Stimulated activated CD4-positive, alpha-beta T cell treated with anti-CD3 and anti-CD28 coated beads, TNF-alpha, amount 100 ng/mL, for 1 hour (primary cell): ENCODE data around the gene MAZ.
"Not testable (repeated sequence)": the region's sequence is repeated elsewhere in the genome, so short reads cannot be mapped to it uniquely, and the experiment has no call there.

Experiments
- DNase-seq, 3 donors: peaks; one replicate each; pipeline ENCODE4 v3.0.0-alpha.2; 2020; ENCODE audit warnings: low read depth in 3 of 3, low spot score in 1 of 3

The MAZ gene

DNA sequence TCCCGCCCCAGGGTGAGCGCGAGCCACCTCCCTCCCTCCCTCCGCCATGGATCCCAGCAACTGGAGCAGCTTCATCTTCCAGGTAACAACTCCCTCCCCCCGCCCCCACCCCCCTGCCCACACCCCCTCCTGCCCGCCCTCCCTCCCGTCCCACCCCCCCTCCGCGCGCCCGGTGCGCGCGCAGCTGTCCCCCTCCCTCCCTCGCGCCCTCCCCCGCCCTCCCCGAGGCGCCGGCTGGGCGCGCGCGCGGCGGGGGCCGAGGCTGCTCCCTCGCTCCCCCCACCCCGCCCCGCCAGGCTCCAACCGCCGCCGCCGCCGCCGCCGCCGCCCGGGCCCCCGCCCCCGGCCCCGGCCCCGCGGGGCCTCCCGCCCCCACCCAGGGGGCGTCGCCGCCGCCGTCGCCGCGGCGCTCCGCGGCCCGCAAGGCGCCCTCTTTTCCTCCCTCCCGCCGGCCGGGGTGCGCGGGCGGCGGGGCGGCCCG is at the start of gene MAZ:
Gene MAZ (plus strand): TSS at position 431 of the 481 bp plus-strand sequence. CDS start 173 bp downstream, outside the sequence.
- peak in 1 of 3 donors; percentile 73 for DNase-seq

DNA sequence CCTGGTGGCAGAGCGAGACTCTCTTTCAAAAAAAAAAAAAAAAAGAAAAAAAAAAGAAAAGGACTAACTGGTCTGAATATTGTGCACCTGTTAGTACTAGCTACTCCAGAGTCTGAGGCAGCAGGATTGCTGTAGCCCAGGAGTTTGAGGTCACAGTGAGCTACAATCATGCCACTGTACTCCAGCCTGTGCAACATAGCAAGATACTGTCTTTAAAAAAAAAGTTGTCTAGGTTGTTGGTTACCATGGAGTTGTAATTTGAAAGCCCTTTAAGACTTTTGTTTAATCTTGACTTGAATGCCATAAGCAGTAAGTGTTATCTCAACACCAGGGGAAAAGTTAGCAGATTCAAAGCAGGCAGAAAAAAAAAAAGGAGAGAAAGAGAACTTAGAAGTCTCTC is 49.7 kb upstream of the MAZ start:
- DNase-seq = no peak

DNA sequence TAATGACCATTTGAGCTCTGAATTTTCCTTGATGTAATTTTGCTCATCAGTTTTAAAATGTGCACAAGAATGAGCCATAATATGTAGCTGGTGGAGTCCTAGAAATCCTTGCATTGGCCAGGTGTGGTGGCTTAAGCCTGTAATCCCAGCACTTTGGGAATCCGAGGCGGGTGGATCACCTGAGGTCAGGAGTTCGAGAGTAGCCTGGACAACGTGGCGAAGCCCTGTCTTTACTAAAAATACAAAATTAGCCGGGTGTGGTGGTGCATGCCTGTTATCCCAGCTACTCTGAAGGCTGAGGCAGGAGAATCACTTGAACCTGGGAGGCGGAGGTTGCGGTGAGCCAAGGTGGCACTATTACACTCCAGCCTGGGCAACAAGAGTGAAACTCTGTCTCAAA is 49.2 kb upstream of the MAZ start:
- not testable (repeated sequence) for DNase-seq

DNA sequence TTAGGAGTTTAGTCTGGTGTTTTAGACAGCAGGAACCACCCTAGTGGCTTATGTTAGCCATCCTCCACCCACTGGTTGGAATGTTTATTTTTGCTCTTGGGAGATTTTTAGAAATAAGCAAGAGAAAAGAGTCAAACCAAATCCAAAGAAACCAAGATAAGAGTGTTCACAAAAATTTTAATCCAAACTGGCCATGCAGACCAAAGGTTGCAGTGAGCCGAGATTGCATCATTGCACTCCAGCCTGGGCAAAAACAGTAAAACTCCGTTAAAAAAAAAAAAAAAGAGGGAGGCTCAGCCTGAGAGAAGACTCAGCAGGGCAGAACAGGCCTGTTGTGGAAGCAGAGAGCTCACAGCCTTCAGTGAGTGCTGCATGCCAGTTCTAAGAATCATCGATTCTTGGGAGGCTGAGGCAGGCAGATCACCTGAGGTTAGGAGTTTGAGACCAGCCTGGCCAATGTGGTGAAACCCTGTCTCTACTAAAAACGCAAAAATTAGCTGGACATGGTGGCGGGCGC is 48.3 kb upstream of the MAZ start:
- no peak for DNase-seq

DNA sequence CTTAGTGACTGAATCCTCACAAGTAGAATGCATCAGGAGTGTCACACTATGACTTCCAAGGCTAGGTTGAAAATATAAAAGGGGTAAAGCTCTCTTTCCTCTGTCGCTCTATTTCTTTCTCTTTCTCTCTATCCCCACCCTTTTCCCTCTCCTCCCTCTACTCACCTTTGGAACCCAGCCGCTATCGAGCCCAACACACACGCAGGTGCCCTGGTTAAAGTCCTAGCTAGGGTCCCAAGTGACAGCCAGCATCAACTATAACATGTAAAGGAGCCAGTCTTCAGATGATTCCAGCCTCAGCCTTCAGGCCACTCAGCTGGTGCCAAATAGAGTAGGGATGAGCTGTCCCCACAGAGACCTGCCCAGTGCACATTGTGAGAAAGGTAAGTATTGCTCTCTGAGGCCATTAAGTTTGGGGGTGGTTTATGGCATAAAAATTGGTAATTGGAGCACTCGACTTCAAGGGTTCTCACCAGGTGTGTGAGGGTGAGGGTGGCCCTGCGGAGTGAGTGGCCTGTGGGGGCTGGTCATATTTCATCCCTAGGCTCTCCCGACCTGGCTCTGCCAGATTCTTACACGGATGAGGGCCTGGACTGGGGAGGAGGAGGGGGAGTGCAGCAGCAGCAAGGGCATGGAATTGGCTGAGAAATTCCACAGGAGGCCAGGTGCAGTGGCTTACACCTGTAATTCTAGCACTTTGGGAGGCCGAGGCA is 45.6 kb upstream of the MAZ start:
- no peak for DNase-seq

DNA sequence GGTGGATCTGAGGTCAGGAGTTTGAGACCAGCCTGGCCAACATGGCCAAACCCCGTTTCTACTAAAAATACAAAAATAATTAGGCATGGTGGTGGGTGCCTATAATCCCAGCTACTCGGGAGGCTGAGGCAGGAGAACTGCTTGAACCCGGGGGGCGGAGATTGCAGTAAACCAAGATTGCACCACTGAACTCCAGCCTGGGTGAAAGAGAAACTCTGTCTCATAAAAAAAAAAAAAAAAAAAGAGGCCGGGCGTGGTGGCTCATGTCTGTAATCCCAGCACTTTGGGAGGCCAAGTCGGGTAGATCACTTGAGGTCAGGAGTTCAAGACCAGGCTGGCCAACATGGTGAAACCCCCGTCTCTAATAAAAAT is 45.1 kb upstream of the MAZ start:
- not testable (repeated sequence) for DNase-seq

DNA sequence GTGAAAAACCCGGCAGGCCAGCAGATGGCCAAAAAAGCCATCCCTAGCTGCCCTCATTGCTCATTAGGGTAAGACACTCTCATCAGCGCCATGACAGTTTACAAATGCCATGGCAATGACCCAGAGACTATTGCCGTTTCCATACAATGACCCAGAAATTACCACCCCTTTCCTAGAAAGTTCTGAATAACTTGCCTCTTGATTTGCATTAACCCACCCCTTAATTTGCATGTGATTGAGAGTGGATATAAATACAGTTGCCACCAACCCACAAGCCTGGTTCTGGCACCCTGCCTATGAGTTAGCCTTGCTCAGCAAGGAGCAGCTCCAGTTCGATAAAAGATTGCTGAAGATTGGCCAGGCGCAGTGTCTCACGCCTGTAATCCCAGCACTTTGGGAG is 44.4 kb upstream of the MAZ start:
- no peak for DNase-seq

DNA sequence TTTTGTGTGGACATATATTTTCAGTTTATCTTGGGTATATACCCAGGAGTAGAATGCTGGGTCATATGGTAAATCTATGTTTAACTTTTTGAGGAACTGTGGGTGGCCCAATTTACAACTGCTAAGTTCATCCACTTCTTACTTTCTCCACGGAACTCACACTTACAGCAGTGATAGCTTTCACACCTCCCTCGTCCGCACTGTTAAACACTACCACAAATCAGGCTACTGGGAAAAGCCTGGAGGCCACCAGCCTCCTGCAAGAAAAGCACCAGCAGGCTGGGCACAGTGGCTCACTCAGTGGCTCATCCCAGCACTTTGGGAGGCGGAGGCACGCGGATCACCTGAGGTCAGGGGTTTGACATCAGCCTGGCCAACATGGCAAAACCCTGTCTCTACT is 43.0 kb upstream of the MAZ start:
- DNase-seq = no peak

DNA sequence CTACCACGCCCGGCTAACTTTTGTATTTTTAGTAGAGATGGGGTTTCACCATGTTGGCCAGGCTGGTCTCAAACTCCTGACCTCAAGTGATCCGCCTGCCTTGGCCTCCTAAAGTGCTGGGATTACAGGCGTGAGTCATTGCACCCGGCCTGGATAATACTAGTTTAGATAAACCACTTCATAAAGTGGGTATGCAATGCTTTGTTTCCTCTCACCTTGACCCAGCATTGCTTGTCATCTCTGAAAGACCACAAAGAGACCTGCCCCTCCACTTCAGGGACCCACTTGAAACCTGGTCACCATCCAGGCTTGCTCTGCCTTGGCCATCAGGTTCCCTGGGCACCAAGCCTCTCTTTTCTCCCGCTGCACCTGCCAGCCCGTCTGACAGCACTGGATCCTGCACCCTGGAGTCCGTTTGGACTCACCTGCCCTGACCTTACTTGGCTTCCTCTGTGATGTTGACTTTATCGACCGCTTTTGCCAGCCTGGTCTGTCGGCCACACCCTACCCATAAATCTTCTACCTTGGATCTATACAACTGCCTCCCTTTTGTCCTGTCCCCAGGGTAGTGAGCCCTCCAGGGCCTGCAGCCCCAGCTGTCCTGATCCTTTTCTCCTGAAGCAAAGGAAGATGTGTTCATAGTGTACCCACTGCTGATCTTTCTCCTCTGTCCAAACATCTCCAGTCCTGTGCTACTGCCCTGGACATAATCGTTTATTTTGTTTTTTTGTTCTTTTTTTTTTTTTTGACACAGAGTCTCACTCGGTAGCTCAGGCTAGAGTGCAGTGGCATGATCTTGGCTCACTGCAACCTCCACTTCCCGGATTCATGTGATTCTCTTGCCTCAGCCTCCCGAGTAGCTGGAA is 40.9 kb upstream of the MAZ start:
- no peak for DNase-seq

DNA sequence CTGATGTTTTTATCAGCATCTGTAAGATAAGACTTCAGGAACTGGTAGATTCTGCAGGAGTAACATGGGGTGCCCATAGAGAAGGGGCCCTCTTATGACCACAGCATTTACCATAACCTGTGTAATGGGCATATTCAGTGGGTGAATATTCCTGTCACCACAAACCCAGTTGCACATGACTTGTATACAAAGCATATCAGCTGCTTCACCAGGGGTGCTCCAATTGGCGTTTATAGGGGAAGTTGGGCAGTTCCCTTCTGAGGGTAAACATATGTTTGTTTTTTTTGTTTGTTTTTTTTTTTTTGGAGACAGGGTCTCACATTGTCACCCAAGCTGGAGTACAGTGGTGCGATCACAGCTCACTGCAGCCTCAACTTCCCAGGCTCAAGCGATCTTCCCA is 39.8 kb upstream of the MAZ start:
- no peak for DNase-seq

DNA sequence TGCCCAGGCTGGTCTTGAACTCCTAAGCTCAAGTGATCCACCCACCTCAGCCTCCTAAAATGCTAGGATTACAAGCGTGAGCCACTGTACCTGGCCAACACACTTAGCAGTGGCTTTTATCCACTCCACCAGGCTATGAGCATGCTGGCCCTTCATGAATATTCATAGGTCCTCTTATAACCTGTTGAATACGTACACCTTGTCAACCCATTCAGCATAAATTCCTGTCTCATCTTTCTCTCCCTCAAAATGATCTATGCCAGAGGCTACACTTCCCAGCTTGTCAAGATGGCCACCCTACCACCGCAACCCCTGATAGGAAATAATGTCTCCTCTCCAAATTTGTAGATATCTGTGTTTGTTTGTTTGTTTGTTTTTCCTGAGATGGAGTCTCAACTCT is 39.3 kb upstream of the MAZ start:
- no peak for DNase-seq

DNA sequence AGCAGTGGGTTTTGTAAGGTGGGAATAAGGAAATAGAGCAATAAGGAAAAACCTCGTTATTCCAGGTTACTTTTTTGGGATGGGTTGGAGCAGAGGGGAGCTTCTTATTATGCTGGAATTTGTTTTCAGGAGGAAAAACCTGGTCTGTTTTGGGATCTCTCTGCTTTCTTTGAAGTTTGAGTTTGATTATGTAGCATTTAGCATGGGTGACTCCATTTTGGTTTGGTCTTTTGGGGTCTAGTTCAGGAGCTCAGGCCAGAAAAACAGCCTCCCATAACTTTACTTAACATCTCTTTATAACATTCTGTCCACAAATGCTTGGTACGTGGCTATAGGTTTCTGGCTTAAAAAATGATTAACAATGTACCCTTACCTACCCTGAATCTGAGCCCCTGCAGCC is 36.8 kb upstream of the MAZ start:
- no peak for DNase-seq

DNA sequence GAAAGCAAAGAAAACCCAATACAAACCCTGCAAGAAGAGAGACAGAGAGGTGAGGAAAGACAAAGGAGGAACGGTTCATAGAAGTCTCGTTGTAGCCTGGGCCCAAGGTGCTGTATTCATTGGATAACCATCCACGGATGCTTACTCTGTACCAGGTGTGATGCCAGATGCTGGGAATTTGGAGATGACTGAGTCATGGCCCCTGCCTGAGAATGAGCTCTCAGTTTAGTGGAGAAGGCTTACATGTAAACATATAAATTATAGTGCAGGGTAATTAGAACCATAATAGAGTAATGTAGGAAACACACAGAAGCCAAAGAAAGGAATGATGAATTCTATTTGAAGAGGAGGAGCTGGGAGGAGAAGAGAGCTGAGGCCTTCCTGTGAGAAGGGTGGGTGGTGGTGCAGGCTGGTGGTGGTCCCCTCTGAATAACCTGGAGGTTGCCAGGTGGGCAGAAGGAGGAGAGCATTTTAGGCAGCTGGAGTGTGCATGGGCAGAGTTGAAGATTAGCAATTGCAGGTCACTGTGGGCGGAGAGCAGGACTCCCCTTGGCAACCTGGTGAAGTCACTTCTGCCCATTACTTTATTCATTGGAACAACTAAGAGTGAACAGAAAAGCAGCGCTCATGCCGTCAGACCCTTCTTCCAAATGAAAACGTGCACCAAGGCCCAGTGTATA is 35.9 kb upstream of the MAZ start:
- DNase-seq = no peak

DNA sequence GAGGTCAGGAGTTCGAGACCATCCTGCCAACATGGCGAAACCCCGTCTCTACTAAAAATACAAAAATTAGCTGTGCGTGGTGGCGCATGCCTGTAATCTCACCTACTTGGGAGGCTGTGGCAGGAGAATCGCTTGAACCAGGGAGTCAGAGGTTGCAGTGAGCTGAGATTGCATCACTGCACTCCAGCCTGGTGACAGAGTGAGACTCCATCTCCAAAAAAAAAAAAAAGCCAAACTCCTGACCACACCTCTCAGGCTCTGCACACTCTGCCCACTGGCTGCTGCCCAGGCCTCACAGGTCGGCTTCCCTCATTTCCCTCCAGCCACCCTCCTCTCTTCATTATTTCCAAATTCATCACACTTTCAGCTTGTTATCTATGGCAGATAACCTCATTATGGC is 34.0 kb upstream of the MAZ start:
- DNase-seq = not testable (repeated sequence)

DNA sequence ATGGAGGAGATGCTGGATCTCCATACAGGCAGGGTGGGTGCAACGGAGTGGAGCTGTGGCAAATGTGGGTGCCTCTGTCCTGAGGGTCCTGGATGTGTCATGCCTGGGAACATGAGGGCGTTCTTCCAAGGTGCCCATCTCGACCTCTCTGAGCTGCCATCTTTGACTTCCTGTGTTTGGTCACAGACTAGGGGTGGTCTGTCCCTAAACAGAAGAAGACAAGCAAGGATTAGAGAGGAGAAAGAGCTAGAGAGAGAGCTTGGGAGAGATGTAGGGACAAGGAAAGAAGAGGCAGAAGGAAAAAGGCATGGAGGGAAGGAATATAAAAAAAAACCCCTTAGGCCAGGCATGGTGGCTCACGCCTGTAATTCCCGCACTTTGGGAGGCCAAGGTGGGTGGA is 31.6 kb upstream of the MAZ start:
- DNase-seq = no peak

DNA sequence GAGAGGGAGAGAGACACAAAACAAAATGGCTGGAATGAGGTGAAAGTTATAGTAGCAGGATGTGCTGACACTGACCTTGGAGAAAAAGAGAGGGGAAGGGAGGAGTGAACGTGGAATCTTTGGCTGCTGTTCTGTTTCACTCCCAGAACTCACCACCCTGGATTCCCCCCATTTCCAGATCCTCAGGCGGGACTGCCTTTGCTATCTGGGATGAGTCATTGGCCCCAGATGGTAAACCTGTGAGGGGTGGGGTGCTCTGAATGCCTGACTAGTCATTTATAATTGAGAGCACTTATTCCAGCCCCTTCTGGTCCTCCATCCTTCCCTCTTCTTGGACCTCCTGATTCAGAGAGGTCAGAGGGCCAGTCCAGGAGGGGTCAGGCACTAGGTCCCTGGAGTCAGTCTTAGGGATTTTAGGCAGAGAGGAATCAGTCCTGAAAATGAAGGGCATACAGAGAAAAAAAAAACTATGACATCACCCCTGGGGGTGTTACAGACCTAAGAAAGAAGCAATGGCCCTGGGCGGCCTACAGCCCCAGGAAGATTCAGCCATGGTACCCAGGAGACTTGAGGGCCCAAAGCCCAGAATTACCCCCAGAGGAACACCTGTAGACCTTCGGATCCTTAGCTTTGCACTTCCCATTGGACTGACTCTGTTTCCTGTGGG is 30.5 kb upstream of the MAZ start:
- DNase-seq = no peak

DNA sequence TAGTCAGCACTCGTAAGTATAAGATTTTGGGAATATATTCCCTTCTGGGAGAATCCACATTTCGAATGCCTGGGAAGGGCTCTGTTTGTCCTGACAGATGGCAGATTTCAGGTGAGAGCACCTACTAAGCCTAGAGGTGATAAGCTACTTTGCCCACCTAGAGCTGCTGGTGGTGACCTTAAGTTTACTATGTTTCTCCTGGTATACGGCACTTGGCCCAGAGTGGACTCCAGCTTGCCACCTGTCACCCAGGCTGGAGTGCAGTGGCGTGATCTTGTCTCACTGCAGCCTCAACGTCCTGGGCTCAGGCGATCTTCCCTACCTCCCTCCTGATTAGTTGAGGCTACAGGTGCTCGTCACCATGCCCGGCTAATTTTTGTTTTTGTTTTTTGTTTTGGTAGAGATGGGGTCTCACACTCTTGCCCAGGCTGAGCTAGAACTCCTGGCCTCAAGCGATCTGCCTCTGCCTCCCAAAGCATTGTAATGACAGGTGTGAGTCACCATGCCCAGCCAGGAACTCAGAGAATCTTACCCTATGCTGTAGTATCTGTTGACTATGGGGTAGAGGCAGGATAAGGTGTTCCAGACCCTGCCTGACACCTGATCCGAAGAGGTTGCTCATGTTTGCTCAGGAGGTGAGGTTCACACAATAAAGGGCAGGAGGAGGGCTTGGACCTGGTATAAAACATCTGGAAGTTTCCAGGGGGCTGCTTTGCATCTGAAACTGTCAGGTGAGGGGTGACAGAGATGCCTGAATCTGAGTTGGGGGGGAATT is 28.6 kb upstream of the MAZ start, which contains the start of gene ZG16:
Gene ZG16 (plus strand): TSS at position 681 of the 775 bp plus-strand sequence. CDS start 1,011 bp downstream, outside the sequence.
- no peak for DNase-seq

DNA sequence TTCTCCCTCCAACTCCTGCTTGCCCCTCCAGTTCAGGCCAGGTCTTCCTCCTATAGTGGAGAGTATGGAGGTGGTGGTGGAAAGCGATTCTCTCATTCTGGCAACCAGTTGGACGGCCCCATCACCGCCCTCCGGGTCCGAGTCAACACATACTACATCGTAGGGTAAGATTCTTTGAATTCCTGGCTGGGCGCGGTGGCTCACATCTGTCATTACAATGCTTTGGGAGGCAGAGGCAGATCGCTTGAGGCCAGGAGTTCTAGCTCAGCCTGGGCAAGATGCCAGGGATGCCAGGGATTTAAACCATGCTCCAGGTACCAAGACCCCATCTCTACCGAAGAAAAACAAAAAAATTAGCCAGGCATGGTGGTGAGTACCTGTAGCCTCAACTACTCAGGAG is 26.9 kb upstream of the MAZ start:
- no peak for DNase-seq

DNA sequence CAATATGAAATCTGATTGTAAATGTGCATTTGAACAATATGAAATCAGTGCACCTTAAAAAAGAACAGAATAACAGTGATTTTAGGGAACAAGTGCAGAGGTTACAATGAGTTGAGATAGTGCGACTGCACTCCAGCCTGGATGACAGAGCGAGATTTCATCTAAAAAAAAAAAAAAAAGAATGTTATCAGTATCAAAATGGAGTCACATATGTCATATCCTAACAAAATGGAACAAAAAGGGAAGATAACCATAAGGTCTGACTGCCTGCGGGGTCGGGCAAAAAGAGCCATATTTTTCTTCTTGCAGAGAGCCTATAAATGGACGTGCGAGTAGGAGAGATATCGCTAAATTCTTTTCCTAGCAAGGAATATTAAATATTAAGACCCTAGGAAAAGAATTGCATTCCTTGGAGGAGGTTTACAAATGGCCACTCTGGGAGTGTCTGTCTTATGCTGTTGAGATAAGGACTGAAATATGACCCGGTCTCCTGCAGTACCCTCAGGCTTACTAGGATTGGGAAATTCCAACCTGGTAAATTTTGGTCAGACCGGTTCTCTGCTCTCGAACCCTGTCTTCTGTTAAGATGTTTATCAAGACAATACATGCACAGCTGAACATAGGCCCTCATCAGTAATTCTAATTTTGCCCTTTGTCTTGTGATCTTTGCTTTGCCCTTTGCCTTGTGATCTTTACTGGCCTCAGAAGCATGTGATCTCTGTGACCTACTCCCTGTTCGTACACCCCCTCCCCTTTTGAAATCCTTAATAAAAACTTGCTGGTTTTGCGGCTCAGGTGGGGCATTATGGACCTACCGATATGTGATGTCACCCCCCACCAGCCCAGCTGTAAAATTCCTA is 23.0 kb upstream of the MAZ start:
- not testable (repeated sequence) for DNase-seq
